Endothelial cell of umbilical vein (primary cell): ENCODE data around the gene STON2.

ENCODE experiments used
- JUN ChIP-seq: IDR thresholded peaks from 2 replicates; pipeline ENCODE4 v1.6.1; 2011; ENCODE audit warnings: borderline replicate concordance, low read depth; ENCODE audit not compliant: insufficient read length, insufficient read depth
- MYC ChIP-seq: IDR thresholded peaks from one replicate; pipeline ENCODE4 v1.6.1; 2011; ENCODE audit warnings: mild to moderate bottlenecking, low read depth, low read length
- POLR2A ChIP-seq: IDR thresholded peaks from 2 replicates; pipeline ENCODE4 v1.6.1; 2012; ENCODE audit warnings: low read depth, mild to moderate bottlenecking, control low read depth, low read length
- TF ChIP-seq, protein P1 (sequence below), 2 donors: IDR thresholded peaks; 1 replicate in 1 of 2; 2 replicates in 1 of 2; pipeline ENCODE4 v1.5.1; 2011; ENCODE audit warnings: low read length in 2 of 2, mild to moderate bottlenecking in 2 of 2, moderate library complexity in 2 of 2, control low read depth in 1 of 2, inconsistent platforms in 1 of 2, low read depth in 1 of 2; ENCODE audit not compliant: insufficient read depth in 1 of 2; ENCODE audit errors: extremely low read depth in 1 of 2

DNA sequence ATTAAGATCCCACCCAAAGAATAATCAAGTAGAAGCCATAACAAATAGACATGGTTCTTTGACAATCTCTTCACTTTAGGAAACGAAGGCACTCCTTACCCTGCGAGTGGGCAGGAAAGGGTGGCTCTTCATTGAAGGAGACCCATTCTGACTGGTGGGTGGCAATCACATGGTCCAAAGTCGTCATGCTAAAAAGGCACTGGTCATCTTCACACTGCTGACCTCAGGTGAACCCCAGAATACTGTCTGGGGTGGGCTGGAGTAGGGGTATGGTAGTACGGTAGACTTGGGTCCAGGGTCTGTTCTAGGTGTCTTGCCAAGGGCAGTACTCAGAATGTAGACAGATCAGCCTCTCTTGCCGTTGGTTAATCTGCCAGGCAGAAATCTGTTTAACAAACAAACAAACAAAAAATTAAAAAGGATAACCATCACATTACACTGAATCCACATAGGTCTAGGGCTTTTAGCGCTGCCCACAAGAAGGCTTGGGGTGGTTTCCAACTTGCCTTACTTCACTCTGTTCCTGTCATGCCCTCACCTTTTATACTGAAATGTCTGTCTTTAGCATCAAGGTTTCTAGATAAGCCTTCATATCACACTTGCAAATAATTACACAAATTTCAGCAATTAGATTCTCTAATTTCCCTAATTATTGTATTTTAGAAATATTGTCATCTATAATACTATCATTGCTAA is 1.8 kb downstream of the STON2 start:
- TF ChIP-seq MYC (no peak), JUN (no peak), POLR2A (no peak)
- TF ChIP-seq, protein P1, sequence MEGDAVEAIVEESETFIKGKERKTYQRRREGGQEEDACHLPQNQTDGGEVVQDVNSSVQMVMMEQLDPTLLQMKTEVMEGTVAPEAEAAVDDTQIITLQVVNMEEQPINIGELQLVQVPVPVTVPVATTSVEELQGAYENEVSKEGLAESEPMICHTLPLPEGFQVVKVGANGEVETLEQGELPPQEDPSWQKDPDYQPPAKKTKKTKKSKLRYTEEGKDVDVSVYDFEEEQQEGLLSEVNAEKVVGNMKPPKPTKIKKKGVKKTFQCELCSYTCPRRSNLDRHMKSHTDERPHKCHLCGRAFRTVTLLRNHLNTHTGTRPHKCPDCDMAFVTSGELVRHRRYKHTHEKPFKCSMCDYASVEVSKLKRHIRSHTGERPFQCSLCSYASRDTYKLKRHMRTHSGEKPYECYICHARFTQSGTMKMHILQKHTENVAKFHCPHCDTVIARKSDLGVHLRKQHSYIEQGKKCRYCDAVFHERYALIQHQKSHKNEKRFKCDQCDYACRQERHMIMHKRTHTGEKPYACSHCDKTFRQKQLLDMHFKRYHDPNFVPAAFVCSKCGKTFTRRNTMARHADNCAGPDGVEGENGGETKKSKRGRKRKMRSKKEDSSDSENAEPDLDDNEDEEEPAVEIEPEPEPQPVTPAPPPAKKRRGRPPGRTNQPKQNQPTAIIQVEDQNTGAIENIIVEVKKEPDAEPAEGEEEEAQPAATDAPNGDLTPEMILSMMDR (IDR thresholded peaks at IDR 0.05; ENCODE audit: extremely low read depth in 1 of 2, insufficient read depth in 1 of 2, low read depth in 1 of 2, low read length in 2 of 2), result no peak
